GM20000 (cell line): ENCODE results near the gene CYB5D1.

ENCODE experiments used
- DNase-seq: peaks from one replicate; pipeline ENCODE4 v3.0.0; 2012; ENCODE audit warnings: low spot score
- CTCF ChIP-seq: IDR thresholded peaks from 2 replicates; pipeline ENCODE4 v1.5.1; 2012; ENCODE audit warnings: mild to moderate bottlenecking, control low read depth; ENCODE audit errors: extremely low read depth, missing control alignments

The CYB5D1 gene

GRCh38 chr17:7818026-7818425, 39.8 kb upstream of the CYB5D1 start:
- no peak for TF ChIP-seq CTCF
- DNase-seq, result no peak

GRCh38 chr17:7818746-7819645, 38.8 kb upstream of the CYB5D1 start:
- TF ChIP-seq CTCF, result no peak
- DNase-seq, result no peak

- DNase-seq, result no peak
- no peak for TF ChIP-seq CTCF
These were observed 37.6 kb upstream of the CYB5D1 start for GRCh38 chr17:7820231-7820630.

GRCh38 chr17:7822126-7822525, 35.7 kb upstream of the CYB5D1 start:
- TF ChIP-seq CTCF, result no peak
- DNase-seq, result no peak

- no peak for DNase-seq
These were observed 34.2 kb upstream of the CYB5D1 start for GRCh38 chr17:7823581-7824001.

GRCh38 chr17:7824021-7824924, 33.5 kb upstream of the CYB5D1 start:
- no peak for DNase-seq
- no peak for TF ChIP-seq CTCF

More at GRCh38 chr17:7823581-7824001, 34.2 kb upstream of the CYB5D1 start:
- TF ChIP-seq CTCF, result no peak
